ENCODE measurements around the gene PTGDS. TPM values are rescaled to one million over a fixed set of nuclear protein-coding genes. Genes with fewer than 3 reads are reported as not detected.

Gene PTGDS
- total RNA-seq, 1 experiment from 2014 or later, result not detected

GRCh38 chr9:136981588-136982231 lies 4.4 kb downstream of the PTGDS start:
- no peak for DNase-seq (ENCODE audit: low spot score)
- in situ Hi-C loops (cut with HindIII; ENCODE audit: low sequenced_read_pairs), result no loop called here

- no peak for DNase-seq (ENCODE audit: low spot score)
- in situ Hi-C loops (cut with HindIII; ENCODE audit: low sequenced_read_pairs), result no loop called here
Measured at GRCh38 chr9:136982232-136983051, 5.1 kb downstream of the PTGDS start, which contains the start of gene LCNL1. LCNL1 (plus strand) TSS chr9:136982993; CDS start chr9:136983587, 594 bp downstream.

GRCh38 chr9:136983167-136983566 lies 5.9 kb downstream of the PTGDS start:
- in situ Hi-C loops (cut with HindIII; ENCODE audit: low sequenced_read_pairs), result no loop called here
- DNase-seq (ENCODE audit: low spot score), result no peak

GRCh38 chr9:136983656-136984314 lies 6.5 kb downstream of the PTGDS start:
- no peak for DNase-seq (ENCODE audit: low spot score)
- in situ Hi-C loops (cut with HindIII; ENCODE audit: low sequenced_read_pairs), result no loop called here

GRCh38 chr9:136984464-136985026 lies 7.2 kb downstream of the PTGDS start:
- no peak for DNase-seq (ENCODE audit: low spot score)
- in situ Hi-C loops (cut with HindIII; ENCODE audit: low sequenced_read_pairs), result no loop called here

- in situ Hi-C loops (cut with HindIII; ENCODE audit: low sequenced_read_pairs), result no loop called here
- no peak for DNase-seq (ENCODE audit: low spot score)
Measured at GRCh38 chr9:136985027-136985602, 7.8 kb downstream of the PTGDS start.

GRCh38 chr9:136985853-136986252 lies 8.5 kb downstream of the PTGDS start:
- in situ Hi-C loops (cut with HindIII; ENCODE audit: low sequenced_read_pairs), result no loop called here
- DNase-seq (ENCODE audit: low spot score), result no peak

- in situ Hi-C loops (cut with HindIII; ENCODE audit: low sequenced_read_pairs), result no loop called here
- DNase-seq (ENCODE audit: low spot score), result no peak
Measured at GRCh38 chr9:136988872-136989271, 11.6 kb downstream of the PTGDS start.

- DNase-seq (ENCODE audit: low spot score), result no peak
- in situ Hi-C loops (cut with HindIII; ENCODE audit: low sequenced_read_pairs), result no loop called here
Measured at GRCh38 chr9:136990242-136990911, 13.1 kb downstream of the PTGDS start.

- peak; percentile 91 for DNase-seq (ENCODE audit: low spot score)
- in situ Hi-C loops (cut with HindIII; ENCODE audit: low sequenced_read_pairs), result no loop called here
Measured at GRCh38 chr9:136991993-136992818, 14.9 kb downstream of the PTGDS start, which contains the start of gene PAXX. PAXX (plus strand) TSS chr9:136992422; CDS start chr9:136992444, 22 bp downstream.

- no peak for DNase-seq (ENCODE audit: low spot score)
- in situ Hi-C loops (cut with HindIII; ENCODE audit: low sequenced_read_pairs), result no loop called here
Measured at GRCh38 chr9:136992819-136993369, 15.6 kb downstream of the PTGDS start.

GRCh38 chr9:136994180-136994887 lies 17.0 kb downstream of the PTGDS start:
- no peak for DNase-seq (ENCODE audit: low spot score)
- in situ Hi-C loops (cut with HindIII; ENCODE audit: low sequenced_read_pairs), result no loop called here

- DNase-seq (ENCODE audit: low spot score), result no peak
- in situ Hi-C loops (cut with HindIII; ENCODE audit: low sequenced_read_pairs), result no loop called here
Measured at GRCh38 chr9:136994888-136995230, 17.6 kb downstream of the PTGDS start.

GRCh38 chr9:136995362-136995761 lies 18.1 kb downstream of the PTGDS start:
- DNase-seq (ENCODE audit: low spot score), result no peak
- in situ Hi-C loops (cut with HindIII; ENCODE audit: low sequenced_read_pairs), result no loop called here

GRCh38 chr9:136995772-136996311 lies 18.5 kb downstream of the PTGDS start:
- DNase-seq (ENCODE audit: low spot score), result peak; percentile 32
- in situ Hi-C loops (cut with HindIII; ENCODE audit: low sequenced_read_pairs), result no loop called here

- in situ Hi-C loops (cut with HindIII; ENCODE audit: low sequenced_read_pairs), result no loop called here
- no peak for DNase-seq (ENCODE audit: low spot score)
Measured at GRCh38 chr9:136996361-136997292, 19.3 kb downstream of the PTGDS start, which contains the start of gene CLIC3. CLIC3 (minus strand) TSS chr9:136996568; CDS start chr9:136996543, 25 bp downstream.
